ENCODE measurements around the gene STAT3.
A peak's percentile ranks its signal among the peaks of the same experiment; 100 is the strongest.

The STAT3 gene

DNA sequence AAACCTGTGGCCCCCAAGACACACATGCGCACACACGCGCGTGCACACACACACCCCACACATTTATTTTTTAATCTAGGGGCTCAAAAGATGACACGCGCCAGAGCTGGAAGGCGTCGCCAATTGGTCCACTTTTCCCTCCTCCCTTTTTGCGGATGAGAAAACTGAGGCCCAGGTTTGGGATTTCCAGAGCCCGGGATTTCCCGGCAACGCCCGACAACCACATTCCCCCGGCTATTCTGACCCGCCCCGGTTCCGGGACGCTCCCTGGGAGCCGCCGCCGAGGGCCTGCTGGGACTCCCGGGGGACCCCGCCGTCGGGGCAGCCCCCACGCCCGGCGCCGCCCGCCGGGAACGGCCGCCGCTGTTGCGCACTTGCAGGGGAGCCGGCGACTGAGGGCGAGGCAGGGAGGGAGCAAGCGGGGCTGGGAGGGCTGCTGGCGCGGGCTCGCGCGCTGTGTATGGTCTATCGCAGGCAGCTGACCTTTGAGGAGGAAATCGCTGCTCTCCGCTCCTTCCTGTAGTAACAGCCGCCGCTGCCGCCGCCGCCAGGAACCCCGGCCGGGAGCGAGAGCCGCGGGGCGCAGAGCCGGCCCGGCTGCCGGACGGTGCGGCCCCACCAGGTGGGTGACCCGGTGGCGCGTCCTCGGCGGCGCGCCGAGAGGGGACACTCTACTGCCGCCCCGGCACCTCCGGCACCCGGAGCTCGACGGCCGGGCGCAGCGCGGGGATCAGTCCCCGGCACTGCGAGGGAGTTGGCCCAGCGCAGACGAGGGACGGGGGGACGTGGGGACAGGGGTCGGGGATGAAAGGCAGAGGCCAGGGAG, 100.1 kb downstream of the STAT3 start, which contains the start of gene STAT5A:
STAT5A (plus strand) TSS at position 522 of the 826 bp plus-strand sequence. CDS start 914 bp downstream, outside the sequence.
- peak within 1 kb of the TSS; percentile 26; the same call in 1 of the 2 replicates for H3K9ac ChIP-seq (ENCODE audit: low read length)
- H3K36me3 ChIP-seq (ENCODE audit: low read length), result no peaks in the 10 kb centered on the region
- no peak within 1 kb of the TSS for H3K27ac ChIP-seq (ENCODE audit: low read depth, low read length)
- H3K4me3 ChIP-seq (ENCODE audit: insufficient read depth, low read length, poor library complexity, severe bottlenecking), result no peak within 1 kb of the TSS
- no peaks in the 10 kb centered on the region for H3K9me3 ChIP-seq (ENCODE audit: insufficient read depth, low read length)
- H3K4me2 ChIP-seq (ENCODE audit: low read depth, low read length, poor library complexity, severe bottlenecking), result peak within 1 kb of the TSS; percentile 37
- peak within 1 kb of the TSS; percentile 48 for H2AFZ ChIP-seq (ENCODE audit: low read depth, low read length, severe bottlenecking)
- TF ChIP-seq, protein P1, sequence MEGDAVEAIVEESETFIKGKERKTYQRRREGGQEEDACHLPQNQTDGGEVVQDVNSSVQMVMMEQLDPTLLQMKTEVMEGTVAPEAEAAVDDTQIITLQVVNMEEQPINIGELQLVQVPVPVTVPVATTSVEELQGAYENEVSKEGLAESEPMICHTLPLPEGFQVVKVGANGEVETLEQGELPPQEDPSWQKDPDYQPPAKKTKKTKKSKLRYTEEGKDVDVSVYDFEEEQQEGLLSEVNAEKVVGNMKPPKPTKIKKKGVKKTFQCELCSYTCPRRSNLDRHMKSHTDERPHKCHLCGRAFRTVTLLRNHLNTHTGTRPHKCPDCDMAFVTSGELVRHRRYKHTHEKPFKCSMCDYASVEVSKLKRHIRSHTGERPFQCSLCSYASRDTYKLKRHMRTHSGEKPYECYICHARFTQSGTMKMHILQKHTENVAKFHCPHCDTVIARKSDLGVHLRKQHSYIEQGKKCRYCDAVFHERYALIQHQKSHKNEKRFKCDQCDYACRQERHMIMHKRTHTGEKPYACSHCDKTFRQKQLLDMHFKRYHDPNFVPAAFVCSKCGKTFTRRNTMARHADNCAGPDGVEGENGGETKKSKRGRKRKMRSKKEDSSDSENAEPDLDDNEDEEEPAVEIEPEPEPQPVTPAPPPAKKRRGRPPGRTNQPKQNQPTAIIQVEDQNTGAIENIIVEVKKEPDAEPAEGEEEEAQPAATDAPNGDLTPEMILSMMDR (IDR thresholded peaks at IDR 0.05; ENCODE audit: insufficient read depth, low read length, poor library complexity, severe bottlenecking), result no peak
- no peak for TF ChIP-seq EZH2phosphoT487 (conservative IDR thresholded peaks at IDR 0.05; ENCODE audit: low read length)
- no peaks in the 10 kb centered on the region for H3K9me2 ChIP-seq (replicated peaks; ENCODE audit: insufficient read depth, low read length)
- no peaks in the 10 kb centered on the region for H3K27me3 ChIP-seq (ENCODE audit: low read length)
- no peaks in the 10 kb centered on the region for H3F3A ChIP-seq (ENCODE audit: insufficient read depth)
- no peaks in the 10 kb centered on the region for H4K20me1 ChIP-seq (ENCODE audit: low read depth, low read length)
- H3K79me2 ChIP-seq (ENCODE audit: insufficient read depth, low read length), result no peaks in the 10 kb centered on the region

DNA sequence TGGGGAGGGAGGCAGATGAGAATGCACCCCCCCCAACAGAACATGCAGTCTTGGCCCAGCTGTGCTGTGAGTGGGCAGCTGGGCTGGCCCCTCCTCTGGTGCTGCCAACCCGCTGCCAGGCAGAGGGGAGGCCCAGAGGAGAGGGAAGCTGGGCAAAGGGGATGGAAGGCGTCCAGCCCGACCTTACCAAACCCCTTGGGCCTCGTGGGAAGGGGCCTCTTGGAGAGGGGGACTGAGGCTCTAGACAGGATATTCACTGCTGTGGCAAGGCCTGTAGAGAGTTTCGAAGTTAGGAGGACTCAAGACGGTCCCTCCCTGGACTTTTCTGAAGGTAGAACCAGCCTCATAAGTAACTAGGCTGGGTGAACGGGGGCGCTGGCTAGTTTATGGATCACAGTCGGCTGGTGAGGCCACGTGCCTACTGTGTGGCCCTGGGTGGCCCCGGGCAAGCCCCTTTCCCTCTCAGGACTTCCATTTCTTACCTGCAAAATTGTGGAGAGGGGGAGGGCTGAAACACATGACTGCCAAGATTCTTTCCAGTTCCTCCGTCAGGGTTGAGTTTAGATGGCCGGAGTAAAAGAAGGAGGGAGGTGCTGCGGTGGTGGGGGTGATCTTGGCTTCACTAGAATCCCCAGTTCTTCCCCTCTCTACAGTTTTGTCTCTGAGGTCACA, 100.8 kb downstream of the STAT3 start:
- no peak overlapping the region for H2AFZ ChIP-seq (ENCODE audit: low read depth, low read length, severe bottlenecking)
- H3K79me2 ChIP-seq (ENCODE audit: insufficient read depth, low read length), result no peaks in the 10 kb centered on the region
- H3K4me3 ChIP-seq (ENCODE audit: insufficient read depth, low read length, poor library complexity, severe bottlenecking), result no peak overlapping the region

DNA sequence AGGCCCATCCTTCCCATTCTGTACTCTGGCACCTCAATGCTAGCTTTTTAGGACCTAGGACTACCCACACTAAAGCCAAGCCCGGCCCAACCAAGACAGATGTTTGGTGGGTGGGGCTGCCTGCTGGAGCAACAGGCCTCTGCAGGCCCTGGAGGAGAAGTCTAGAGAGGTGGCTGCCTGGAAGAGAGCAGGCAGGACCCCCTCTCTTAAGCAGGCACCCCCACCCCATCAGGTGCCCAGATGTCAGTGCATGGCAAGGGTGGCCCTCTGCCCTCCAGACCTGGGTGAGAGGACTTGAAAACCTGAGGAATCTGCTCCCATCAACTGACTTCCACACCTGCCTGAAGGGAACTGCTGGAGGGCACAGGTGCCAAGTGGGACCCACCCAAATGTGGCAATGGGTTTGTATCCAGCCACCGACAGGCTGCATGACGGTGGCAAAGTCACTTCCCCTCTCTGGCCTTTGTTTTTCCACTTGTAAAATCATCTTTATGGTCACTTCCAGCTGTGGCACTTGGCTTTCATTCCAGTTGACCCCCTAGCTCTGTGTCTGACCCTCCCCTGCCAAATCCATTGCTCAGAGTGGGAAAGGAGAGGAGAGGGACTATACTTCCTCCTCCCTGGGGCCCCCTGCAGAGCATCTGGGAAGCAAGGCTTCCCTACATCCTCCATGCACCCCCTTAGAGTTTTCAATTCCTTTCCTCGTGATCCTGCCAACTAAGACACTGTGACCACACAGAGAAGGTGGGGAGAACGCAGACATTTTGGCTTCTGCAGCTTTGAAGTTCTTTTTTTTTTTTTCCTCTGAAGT, 101.6 kb downstream of the STAT3 start:
- Histone ChIP-seq H3K9ac (ENCODE audit: low read length) (no peak overlapping the region), H3K9me2 (replicated peaks; ENCODE audit: insufficient read depth, low read length) (no peaks in the 10 kb centered on the region), H3K4me3 (ENCODE audit: insufficient read depth, low read length, poor library complexity, severe bottlenecking) (no peak overlapping the region), H3K4me2 (ENCODE audit: low read depth, low read length, poor library complexity, severe bottlenecking) (no peak overlapping the region), H3K9me3 (ENCODE audit: insufficient read depth, low read length) (no peaks in the 10 kb centered on the region), H3K79me2 (ENCODE audit: insufficient read depth, low read length) (no peaks in the 10 kb centered on the region), H4K20me1 (ENCODE audit: low read depth, low read length) (no peaks in the 10 kb centered on the region), H3K27ac (ENCODE audit: low read depth, low read length) (no peak overlapping the region), H3K36me3 (ENCODE audit: low read length) (no peaks in the 10 kb centered on the region), H2AFZ (ENCODE audit: low read depth, low read length, severe bottlenecking) (no peak overlapping the region), H3F3A (ENCODE audit: insufficient read depth) (no peaks in the 10 kb centered on the region), H3K27me3 (ENCODE audit: low read length) (no peaks in the 10 kb centered on the region)
- TF ChIP-seq, protein P1 (IDR thresholded peaks at IDR 0.05; ENCODE audit: insufficient read depth, low read length, poor library complexity, severe bottlenecking), result no peak
- no peak for TF ChIP-seq EZH2phosphoT487 (conservative IDR thresholded peaks at IDR 0.05; ENCODE audit: low read length)

More for the DNA sequence above, 100.8 kb downstream of the STAT3 start:
- Histone ChIP-seq H3K4me2 (ENCODE audit: low read depth, low read length, poor library complexity, severe bottlenecking) (no peak overlapping the region), H3F3A (ENCODE audit: insufficient read depth) (no peaks in the 10 kb centered on the region), H3K9ac (ENCODE audit: low read length) (no peak overlapping the region), H3K27ac (ENCODE audit: low read depth, low read length) (no peak overlapping the region), H3K36me3 (ENCODE audit: low read length) (no peaks in the 10 kb centered on the region), H3K9me3 (ENCODE audit: insufficient read depth, low read length) (no peaks in the 10 kb centered on the region), H3K9me2 (replicated peaks; ENCODE audit: insufficient read depth, low read length) (no peaks in the 10 kb centered on the region), H4K20me1 (ENCODE audit: low read depth, low read length) (no peaks in the 10 kb centered on the region), H3K27me3 (ENCODE audit: low read length) (no peaks in the 10 kb centered on the region)
- TF ChIP-seq EZH2phosphoT487 (conservative IDR thresholded peaks at IDR 0.05; ENCODE audit: low read length), result no peak
- TF ChIP-seq, protein P1 (IDR thresholded peaks at IDR 0.05; ENCODE audit: insufficient read depth, low read length, poor library complexity, severe bottlenecking), result no peak

All from SU-DHL-6 (cell line).